Right lobe of liver (tissue), 4 donors: Measurements from ENCODE around the gene CPD.

Experiments
- CTCF ChIP-seq, 4 donors: fragments of 200-600 bp in 3 of 4; fragments of 450-650 bp in 1 of 4; IDR thresholded peaks; one replicate each; pipeline versions ENCODE4 v1.5.1 to v1.8.0; 2016 to 2022; ENCODE audit warnings: antibody characterized with exemption in 4 of 4, mild to moderate bottlenecking in 2 of 4
- POLR2A ChIP-seq: fragments of 450-650 bp; IDR thresholded peaks from one replicate; pipeline ENCODE4 v1.6.1; 2017; ENCODE audit warnings: antibody characterized with exemption, mild to moderate bottlenecking
- donor health status: DM: no; HTN: no; CAD: no.
- donor health status: DM: no; HTN: no; CAD: no.
- donor health status: DM: no; HTN: yes; CAD: no.

DNA sequence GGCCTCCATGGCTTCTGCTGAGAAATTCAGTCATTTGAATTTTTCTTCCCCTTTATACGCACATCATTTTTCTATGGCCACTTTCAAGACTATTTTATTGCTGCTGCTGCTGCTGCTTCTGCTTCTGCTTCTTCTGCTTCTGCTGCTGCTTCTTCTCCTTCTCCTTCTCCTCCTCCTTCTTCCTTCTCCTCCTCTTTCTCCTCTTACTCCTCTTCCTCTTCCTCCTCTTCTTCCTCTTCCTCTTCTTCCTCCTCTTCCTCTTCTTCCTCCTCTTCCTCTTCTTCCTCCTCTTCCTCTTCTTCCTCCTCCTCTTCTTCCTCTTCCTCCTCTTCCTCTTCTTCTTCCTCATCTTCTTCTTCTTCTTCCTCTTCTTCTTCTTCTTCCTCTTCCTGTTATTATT is 22.4 kb downstream of the CPD start:
- no peak for TF ChIP-seq CTCF (IDR thresholded peaks at IDR 0.05)
- TF ChIP-seq POLR2A, result no peak
